Skeletal muscle satellite cell (primary cell): ENCODE measurements around the gene LHFPL2.

Source experiments
- H3K27me3 ChIP-seq: 2 replicates; pipeline ENCODE4 v1.7.0; 2013; ENCODE audit warnings: low read length; ENCODE audit not compliant: control insufficient read depth, insufficient read depth
- H3K36me3 ChIP-seq: 2 replicates; pipeline ENCODE4 v1.7.0; 2013; ENCODE audit warnings: mild to moderate bottlenecking, control low read depth, low read length; ENCODE audit not compliant: insufficient read depth
- H3K4me1 ChIP-seq: 2 replicates; pipeline ENCODE4 v1.7.0; 2013; ENCODE audit warnings: low read length; ENCODE audit not compliant: control insufficient read depth, insufficient read depth
- H3K4me2 ChIP-seq: 2 replicates; pipeline ENCODE4 v1.7.0; 2013; ENCODE audit warnings: mild to moderate bottlenecking, low read length
- H3K4me3 ChIP-seq: 2 replicates; pipeline ENCODE4 v1.7.0; 2013; ENCODE audit warnings: low read length
- H3K9ac ChIP-seq: 2 replicates; pipeline ENCODE4 v1.7.0; 2013; ENCODE audit warnings: mild to moderate bottlenecking, low read depth, low read length, moderate library complexity
- H3K9me3 ChIP-seq: replicated peaks from 2 replicates; pipeline ENCODE4 v1.7.0; 2013; ENCODE audit warnings: mild to moderate bottlenecking, control low read depth, low read length

The LHFPL2 gene

GRCh38 chr5:78560000-78560855 lies 88.3 kb downstream of the LHFPL2 start:
- H3K4me1 ChIP-seq, result peaks cover 2% of the 10 kb centered on the region
- H3K4me2 ChIP-seq, result no peak overlapping the region
- no peaks in the 10 kb centered on the region for H3K9me3 ChIP-seq
- H3K36me3 ChIP-seq, result peaks cover 19% of the 10 kb centered on the region
- H3K4me3 ChIP-seq, result no peak overlapping the region
- no peaks in the 10 kb centered on the region for H3K27me3 ChIP-seq
- no peak overlapping the region for H3K9ac ChIP-seq

- H3K4me3 ChIP-seq, result no peak overlapping the region
- no peaks in the 10 kb centered on the region for H3K27me3 ChIP-seq
- H3K4me1 ChIP-seq, result peaks cover 21% of the 10 kb centered on the region
- H3K9ac ChIP-seq, result no peak overlapping the region
- H3K36me3 ChIP-seq, result peaks cover 4% of the 10 kb centered on the region
- no peak overlapping the region for H3K4me2 ChIP-seq
- no peaks in the 10 kb centered on the region for H3K9me3 ChIP-seq
These were observed 91.0 kb downstream of the LHFPL2 start for GRCh38 chr5:78557601-78558000.

- Histone ChIP-seq H3K9me3 (no peaks in the 10 kb centered on the region), H3K4me3 (no peak overlapping the region), H3K4me1 (peaks cover 25% of the 10 kb centered on the region), H3K36me3 (peaks cover 4% of the 10 kb centered on the region), H3K9ac (no peak overlapping the region), H3K27me3 (no peaks in the 10 kb centered on the region), H3K4me2 (no peak overlapping the region)
These were observed 92.7 kb downstream of the LHFPL2 start for GRCh38 chr5:78555870-78556269.

GRCh38 chr5:78554670-78555069 lies 93.9 kb downstream of the LHFPL2 start:
- H3K9me3 ChIP-seq, result no peaks in the 10 kb centered on the region
- no peaks in the 10 kb centered on the region for H3K27me3 ChIP-seq
- H3K36me3 ChIP-seq, result peaks cover 4% of the 10 kb centered on the region
- peaks cover 26% of the 10 kb centered on the region for H3K4me1 ChIP-seq
- no peak overlapping the region for H3K4me2 ChIP-seq
- H3K9ac ChIP-seq, result no peak overlapping the region
- no peak overlapping the region for H3K4me3 ChIP-seq

- Histone ChIP-seq H3K4me1 (peaks cover 26% of the 10 kb centered on the region), H3K4me3 (no peak overlapping the region), H3K27me3 (no peaks in the 10 kb centered on the region), H3K9me3 (no peaks in the 10 kb centered on the region), H3K4me2 (no peak overlapping the region), H3K36me3 (peaks cover 2% of the 10 kb centered on the region), H3K9ac (no peak overlapping the region)
These were observed 94.8 kb downstream of the LHFPL2 start for GRCh38 chr5:78553580-78554353.

GRCh38 chr5:78552729-78553342 lies 95.7 kb downstream of the LHFPL2 start:
- no peaks in the 10 kb centered on the region for H3K27me3 ChIP-seq
- H3K4me2 ChIP-seq, result no peak overlapping the region
- H3K4me3 ChIP-seq, result no peak overlapping the region
- H3K4me1 ChIP-seq, result peaks cover 33% of the 10 kb centered on the region
- H3K9ac ChIP-seq, result no peak overlapping the region
- H3K36me3 ChIP-seq, result no peaks in the 10 kb centered on the region
- H3K9me3 ChIP-seq, result no peaks in the 10 kb centered on the region

GRCh38 chr5:78550891-78551290 lies 97.7 kb downstream of the LHFPL2 start:
- H3K9me3 ChIP-seq, result no peaks in the 10 kb centered on the region
- H3K4me2 ChIP-seq, result no peak overlapping the region
- H3K4me1 ChIP-seq, result peaks cover 49% of the 10 kb centered on the region

GRCh38 chr5:78549043-78549442 lies 99.5 kb downstream of the LHFPL2 start:
- peaks cover 36% of the 10 kb centered on the region for H3K4me1 ChIP-seq
- H3K9ac ChIP-seq, result no peak overlapping the region
- H3K9me3 ChIP-seq, result no peaks in the 10 kb centered on the region
- no peaks in the 10 kb centered on the region for H3K27me3 ChIP-seq
- H3K36me3 ChIP-seq, result peaks cover 6% of the 10 kb centered on the region
- no peak overlapping the region for H3K4me2 ChIP-seq
- no peak overlapping the region for H3K4me3 ChIP-seq

More at GRCh38 chr5:78550891-78551290, 97.7 kb downstream of the LHFPL2 start:
- H3K27me3 ChIP-seq, result no peaks in the 10 kb centered on the region
- H3K4me3 ChIP-seq, result no peak overlapping the region
- no peaks in the 10 kb centered on the region for H3K36me3 ChIP-seq
- no peak overlapping the region for H3K9ac ChIP-seq

GRCh38 chr5:78547731-78548615 lies 100.6 kb downstream of the LHFPL2 start:
- Histone ChIP-seq H3K27me3 (no peaks in the 10 kb centered on the region), H3K9ac (peak overlapping the region; percentile 54), H3K4me2 (peak overlapping the region; percentile 61)

GRCh38 chr5:78547183-78547582 lies 101.4 kb downstream of the LHFPL2 start:
- no peaks in the 10 kb centered on the region for H3K9me3 ChIP-seq
- H3K36me3 ChIP-seq, result peaks cover 6% of the 10 kb centered on the region
- no peaks in the 10 kb centered on the region for H3K27me3 ChIP-seq
- H3K4me3 ChIP-seq, result peak overlapping the region; percentile 24
- H3K9ac ChIP-seq, result peak overlapping the region; percentile 54
- peaks cover 29% of the 10 kb centered on the region for H3K4me1 ChIP-seq
- peak overlapping the region; percentile 61 for H3K4me2 ChIP-seq

More at GRCh38 chr5:78547731-78548615, 100.6 kb downstream of the LHFPL2 start:
- peaks cover 6% of the 10 kb centered on the region for H3K36me3 ChIP-seq
- H3K4me1 ChIP-seq, result peaks cover 32% of the 10 kb centered on the region
- H3K9me3 ChIP-seq, result no peaks in the 10 kb centered on the region
- peak overlapping the region; percentile 24 for H3K4me3 ChIP-seq
